Neural progenitor cell (in vitro differentiated cells): Measurements from ENCODE around the gene PHEX.

Experiments
- EZH2 ChIP-seq: fragments of 200-600 bp; sonication (generic); IDR thresholded peaks from 2 replicates; pipeline ENCODE4 v1.6.1; 2017; ENCODE audit warnings: antibody characterized with exemption, mild to moderate bottlenecking, moderate library complexity
- EZH2phosphoT487 ChIP-seq: fragments of 200-600 bp; sonication (generic); IDR thresholded peaks from 2 replicates; pipeline ENCODE4 v1.6.1; 2017; ENCODE audit warnings: antibody characterized with exemption
- TF ChIP-seq, protein P1 (sequence below): fragments of 200-600 bp; sonication (generic); IDR thresholded peaks from 2 replicates; pipeline ENCODE4 v1.5.1; 2017; ENCODE audit warnings: antibody characterized with exemption, mild to moderate bottlenecking

DNA sequence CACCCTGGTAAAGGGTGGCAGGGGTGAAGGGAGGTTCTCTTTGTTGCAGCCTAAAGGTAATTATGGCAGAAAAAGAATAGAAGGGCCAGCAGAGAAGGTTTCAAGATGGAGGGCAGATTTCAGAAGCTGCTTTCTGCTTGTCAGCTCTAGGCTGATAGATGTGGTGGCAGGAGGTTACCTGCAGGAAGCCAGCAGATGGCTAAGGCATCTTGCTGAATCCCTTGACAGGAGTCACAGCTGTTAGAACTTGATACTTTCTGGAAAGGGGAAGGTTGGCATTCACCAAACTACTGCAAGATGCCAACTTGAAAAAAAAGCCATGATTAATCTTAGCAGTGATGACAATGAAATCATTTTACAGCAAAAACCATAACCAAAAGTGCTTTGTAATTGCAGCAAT, 171.1 kb downstream of the PHEX start:
- TF ChIP-seq, protein P1, sequence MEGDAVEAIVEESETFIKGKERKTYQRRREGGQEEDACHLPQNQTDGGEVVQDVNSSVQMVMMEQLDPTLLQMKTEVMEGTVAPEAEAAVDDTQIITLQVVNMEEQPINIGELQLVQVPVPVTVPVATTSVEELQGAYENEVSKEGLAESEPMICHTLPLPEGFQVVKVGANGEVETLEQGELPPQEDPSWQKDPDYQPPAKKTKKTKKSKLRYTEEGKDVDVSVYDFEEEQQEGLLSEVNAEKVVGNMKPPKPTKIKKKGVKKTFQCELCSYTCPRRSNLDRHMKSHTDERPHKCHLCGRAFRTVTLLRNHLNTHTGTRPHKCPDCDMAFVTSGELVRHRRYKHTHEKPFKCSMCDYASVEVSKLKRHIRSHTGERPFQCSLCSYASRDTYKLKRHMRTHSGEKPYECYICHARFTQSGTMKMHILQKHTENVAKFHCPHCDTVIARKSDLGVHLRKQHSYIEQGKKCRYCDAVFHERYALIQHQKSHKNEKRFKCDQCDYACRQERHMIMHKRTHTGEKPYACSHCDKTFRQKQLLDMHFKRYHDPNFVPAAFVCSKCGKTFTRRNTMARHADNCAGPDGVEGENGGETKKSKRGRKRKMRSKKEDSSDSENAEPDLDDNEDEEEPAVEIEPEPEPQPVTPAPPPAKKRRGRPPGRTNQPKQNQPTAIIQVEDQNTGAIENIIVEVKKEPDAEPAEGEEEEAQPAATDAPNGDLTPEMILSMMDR: no peak
- TF ChIP-seq EZH2 (no peak), EZH2phosphoT487 (no peak)
